HEK293T (cell line): ENCODE data around the gene NAALADL2.

Experiments
- ELF4 ChIP-seq: fragments of 450-650 bp; IDR thresholded peaks from 2 replicates; pipeline ENCODE4 v1.6.1; 2017; ENCODE audit warnings: antibody characterized with exemption
- FOXA1 ChIP-seq: fragments of 450-650 bp; IDR thresholded peaks from 2 replicates; pipeline ENCODE4 v1.6.1; 2016; ENCODE audit warnings: mild to moderate bottlenecking
- FOXK2 ChIP-seq: fragments of 450-650 bp; IDR thresholded peaks from 2 replicates; pipeline ENCODE4 v1.6.1; 2016; ENCODE audit warnings: mild to moderate bottlenecking
- FOXM1 ChIP-seq: fragments of 450-650 bp; IDR thresholded peaks from 2 replicates; pipeline ENCODE4 v1.6.1; 2017; ENCODE audit warnings: mild to moderate bottlenecking, borderline replicate concordance
- NFRKB ChIP-seq: fragments of 450-650 bp; IDR thresholded peaks from 2 replicates; pipeline ENCODE4 v1.6.1; 2016; ENCODE audit warnings: mild to moderate bottlenecking, moderate library complexity
- SP1 ChIP-seq: fragments of 450-650 bp; IDR thresholded peaks from 2 replicates; pipeline ENCODE4 v1.6.1; 2017
- ZNF384 ChIP-seq: fragments of 450-650 bp; IDR thresholded peaks from 2 replicates; pipeline ENCODE4 v1.6.1; 2016

DNA sequence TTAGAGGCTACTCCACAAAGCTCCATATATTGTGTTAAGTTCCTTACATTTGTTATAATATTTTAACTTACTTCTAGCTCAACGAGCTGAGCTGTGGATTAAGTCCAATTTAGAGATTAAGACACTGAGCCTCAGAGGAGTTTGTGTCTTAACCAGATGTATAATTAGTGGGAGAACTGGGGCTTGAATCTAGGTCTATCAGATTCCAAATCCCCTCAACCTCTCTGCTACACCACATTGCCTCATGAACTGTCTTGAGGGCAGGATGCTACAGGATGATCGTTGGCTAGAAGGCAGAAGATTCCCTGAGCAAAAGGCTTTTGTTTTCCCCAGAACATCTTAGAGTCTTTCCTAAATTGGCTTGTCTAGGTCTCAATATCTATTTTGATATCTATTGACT lies 890.8 kb downstream of the NAALADL2 start:
- no peak for TF ChIP-seq FOXK2
- TF ChIP-seq NFRKB = no peak
- TF ChIP-seq ELF4 = no peak
- no peak for TF ChIP-seq SP1
- no peak for TF ChIP-seq ZNF384
- TF ChIP-seq FOXM1 = no peak
- no peak for TF ChIP-seq FOXA1
